ENCODE results near the gene MAP2K2.

MAP2K2 gene

DNA sequence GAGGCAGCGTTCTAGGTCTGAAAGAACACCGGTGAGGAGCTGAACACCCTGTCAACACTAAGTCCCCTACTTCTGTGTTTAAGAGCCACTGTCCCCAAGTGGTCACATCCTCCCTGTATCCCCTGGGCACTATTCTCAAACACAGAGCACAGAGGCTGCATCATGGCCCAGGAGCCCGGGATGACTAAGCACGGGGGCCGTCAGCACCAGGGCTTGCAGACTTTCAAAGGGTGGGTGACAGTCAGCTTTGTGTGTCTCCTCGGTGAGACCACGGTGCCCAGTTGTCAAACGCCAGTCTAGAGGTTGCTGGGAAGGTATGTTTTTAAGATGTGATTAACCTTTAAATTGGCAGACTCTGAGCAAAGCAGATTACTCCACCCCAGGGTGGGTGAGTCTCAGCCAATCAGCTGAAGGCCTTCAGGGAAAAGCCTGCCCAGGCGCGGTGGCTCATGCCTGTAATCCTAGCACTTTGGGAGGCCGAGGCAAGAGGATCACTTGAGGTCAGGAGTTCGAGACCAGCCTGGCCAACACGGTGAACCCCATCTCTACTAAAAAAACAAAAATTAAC is 8.0 kb downstream of the MAP2K2 start:
- Histone ChIP-seq H3K36me3 (replicated peaks in 1 of 2; ENCODE audit: control insufficient read depth in 2 of 2, insufficient read depth in 2 of 2, low read length in 2 of 2) (peaks cover 46 to 82% of the 10 kb centered on the region in 2 donors), H3K4me1 (ENCODE audit: control insufficient read depth in 2 of 2, insufficient read depth in 1 of 2, low read depth in 1 of 2, low read length in 2 of 2) (no peaks in the 10 kb centered on the region), H3K27ac (replicated peaks; ENCODE audit: low read length) (no peak overlapping the region), H3K4ac (ENCODE audit: low read length) (no peak overlapping the region), H3K79me1 (ENCODE audit: low read depth, low read length) (peaks cover 10% of the 10 kb centered on the region), H3K4me2 (ENCODE audit: insufficient read depth, low read length, poor library complexity, severe bottlenecking) (no peak overlapping the region), H3K14ac (ENCODE audit: low read length) (no peak overlapping the region), H3K27me3 (ENCODE audit: control insufficient read depth in 3 of 3, insufficient read depth in 3 of 3, low read depth in 1 of 3, low read length in 3 of 3) (no peaks in the 10 kb centered on the region), H3K18ac (ENCODE audit: low read length) (no peak overlapping the region), H2BK15ac (ENCODE audit: low read length) (no peak overlapping the region), H3K9me3 (replicated peaks in 1 of 2; ENCODE audit: control insufficient read depth in 2 of 2, insufficient read depth in 1 of 2, low read depth in 1 of 2, low read length in 2 of 2) (no peaks in the 10 kb centered on the region), H3K4me3 (ENCODE audit: low read length in 2 of 2) (no peak overlapping the region), H2BK12ac (ENCODE audit: low read length) (no peak overlapping the region), H4K8ac (ENCODE audit: low read depth, low read length) (peak overlapping the region; percentile 82), H4K91ac (ENCODE audit: low read depth, low read length, poor library complexity) (no peak overlapping the region), H2BK5ac (ENCODE audit: low read length) (peak overlapping the region; percentile 39), H2AFZ (ENCODE audit: low read length) (no peak overlapping the region), H2AK5ac (ENCODE audit: low read depth, low read length) (no peak overlapping the region), H2BK120ac (ENCODE audit: low read depth, low read length) (no peak overlapping the region), H3K9ac (ENCODE audit: low read depth, low read length, poor library complexity) (peak overlapping the region; percentile 21), H3K23ac (ENCODE audit: low read depth, low read length, poor library complexity) (no peak overlapping the region)
- no peak for DNase-seq (ENCODE audit: low spot score)
- no CpG with 5 or more reads among the region's 13 CpGs for WGBS, 2 donors (ENCODE audit: extremely low coverage in 2 of 2, insufficient read length in 2 of 2, insufficient replicate concordance in 1 of 2)

DNA sequence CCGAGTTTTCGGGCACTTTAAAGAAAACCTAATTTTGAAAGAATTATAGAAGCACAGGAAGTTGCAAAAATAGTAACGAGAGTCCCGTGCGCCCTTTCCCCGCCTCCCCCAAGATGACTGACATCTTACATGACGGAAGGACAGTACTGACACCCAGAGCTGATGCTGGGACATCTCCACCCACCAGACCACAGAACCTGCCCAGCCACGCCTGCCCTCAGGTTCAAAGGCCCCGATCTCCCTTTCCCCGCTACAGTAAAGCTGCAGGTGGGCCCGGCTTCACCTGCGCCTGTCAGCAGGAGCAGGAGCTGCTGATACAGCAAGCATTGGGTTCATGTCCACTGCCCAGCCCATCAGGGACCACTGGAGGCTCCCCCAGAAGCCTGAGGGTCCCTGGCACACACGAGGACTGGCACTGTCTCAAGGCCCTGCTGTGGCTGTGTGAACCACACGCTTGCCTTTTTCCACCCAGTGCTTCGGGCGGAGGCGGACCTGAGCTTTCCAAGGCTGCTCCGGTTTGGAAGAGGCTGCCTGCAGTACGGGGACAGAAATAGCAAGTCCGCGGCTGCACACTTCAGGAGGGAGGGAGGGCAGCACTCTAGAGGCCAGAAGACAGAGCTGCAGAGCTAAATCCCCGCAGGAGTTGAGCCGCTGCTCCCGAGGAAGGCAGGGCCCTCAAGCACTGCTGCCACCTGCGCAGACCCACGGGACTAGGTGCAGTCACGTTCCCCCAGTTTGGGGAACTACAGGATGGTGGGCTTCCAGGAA is 8.7 kb downstream of the MAP2K2 start:
- Histone ChIP-seq H3K79me1 (ENCODE audit: low read depth, low read length) (peaks cover 8% of the 10 kb centered on the region), H3K9me3 (replicated peaks in 1 of 2; ENCODE audit: control insufficient read depth in 2 of 2, insufficient read depth in 1 of 2, low read depth in 1 of 2, low read length in 2 of 2) (no peaks in the 10 kb centered on the region), H3K9ac (ENCODE audit: low read depth, low read length, poor library complexity) (peak overlapping the region; percentile 21), H3K4me3 (ENCODE audit: low read length in 2 of 2) (no peak overlapping the region), H3K4me1 (ENCODE audit: control insufficient read depth in 2 of 2, insufficient read depth in 1 of 2, low read depth in 1 of 2, low read length in 2 of 2) (no peaks in the 10 kb centered on the region), H2BK15ac (ENCODE audit: low read length) (no peak overlapping the region), H2BK120ac (ENCODE audit: low read depth, low read length) (no peak overlapping the region), H3K36me3 (replicated peaks in 1 of 2; ENCODE audit: control insufficient read depth in 2 of 2, insufficient read depth in 2 of 2, low read length in 2 of 2) (peaks cover 52 to 83% of the 10 kb centered on the region in 2 donors), H3K27ac (replicated peaks; ENCODE audit: low read length) (no peak overlapping the region), H3K4ac (ENCODE audit: low read length) (no peak overlapping the region), H3K23ac (ENCODE audit: low read depth, low read length, poor library complexity) (peak overlapping the region; percentile 80), H2BK12ac (ENCODE audit: low read length) (no peak overlapping the region), H4K8ac (ENCODE audit: low read depth, low read length) (peak overlapping the region; percentile 82), H3K27me3 (ENCODE audit: control insufficient read depth in 3 of 3, insufficient read depth in 3 of 3, low read depth in 1 of 3, low read length in 3 of 3) (no peaks in the 10 kb centered on the region), H4K91ac (ENCODE audit: low read depth, low read length, poor library complexity) (no peak overlapping the region), H3K14ac (ENCODE audit: low read length) (peak overlapping the region; percentile 71), H3K18ac (ENCODE audit: low read length) (no peak overlapping the region), H2AK5ac (ENCODE audit: low read depth, low read length) (no peak overlapping the region), H2AFZ (ENCODE audit: low read length) (no peak overlapping the region), H2BK5ac (ENCODE audit: low read length) (peak overlapping the region; percentile 39), H3K4me2 (ENCODE audit: insufficient read depth, low read length, poor library complexity, severe bottlenecking) (no peak overlapping the region)
- WGBS, 2 donors (ENCODE audit: extremely low coverage in 2 of 2, insufficient read length in 2 of 2, insufficient replicate concordance in 1 of 2) = no CpG with 5 or more reads among the region's 27 CpGs
- DNase-seq (ENCODE audit: low spot score) = no peak

DNA sequence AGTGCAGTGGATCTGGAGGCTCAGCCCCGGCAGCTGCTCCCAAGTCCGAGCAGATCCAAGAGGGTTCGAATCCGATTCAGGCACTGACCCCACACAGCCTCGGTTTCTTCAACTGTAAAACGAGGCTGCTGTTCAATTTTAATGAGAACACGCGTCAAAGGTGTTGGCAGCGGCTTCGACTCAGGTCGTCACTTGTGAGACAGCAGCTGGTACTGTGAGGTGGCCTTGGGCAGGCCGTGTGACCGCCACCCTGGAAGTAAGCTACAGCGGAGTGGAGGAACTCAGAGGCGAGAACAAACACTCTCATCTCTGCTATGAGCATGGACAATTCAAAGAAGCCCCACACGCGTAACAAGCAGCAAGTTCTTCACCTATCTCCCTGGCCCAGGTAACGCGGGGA is 9.7 kb downstream of the MAP2K2 start:
- Histone ChIP-seq H2BK5ac (ENCODE audit: low read length) (no peak overlapping the region), H3K4ac (ENCODE audit: low read length) (no peak overlapping the region), H3K4me2 (ENCODE audit: insufficient read depth, low read length, poor library complexity, severe bottlenecking) (no peak overlapping the region), H3K9me3 (replicated peaks in 1 of 2; ENCODE audit: control insufficient read depth in 2 of 2, insufficient read depth in 1 of 2, low read depth in 1 of 2, low read length in 2 of 2) (no peaks in the 10 kb centered on the region), H3K18ac (ENCODE audit: low read length) (no peak overlapping the region), H4K91ac (ENCODE audit: low read depth, low read length, poor library complexity) (no peak overlapping the region), H3K27me3 (ENCODE audit: control insufficient read depth in 3 of 3, insufficient read depth in 3 of 3, low read depth in 1 of 3, low read length in 3 of 3) (no peaks in the 10 kb centered on the region), H2BK15ac (ENCODE audit: low read length) (no peak overlapping the region), H3K9ac (ENCODE audit: low read depth, low read length, poor library complexity) (no peak overlapping the region), H3K23ac (ENCODE audit: low read depth, low read length, poor library complexity) (no peak overlapping the region), H4K8ac (ENCODE audit: low read depth, low read length) (no peak overlapping the region), H3K4me1 (ENCODE audit: control insufficient read depth in 2 of 2, insufficient read depth in 1 of 2, low read depth in 1 of 2, low read length in 2 of 2) (no peaks in the 10 kb centered on the region), H3K36me3 (replicated peaks in 1 of 2; ENCODE audit: control insufficient read depth in 2 of 2, insufficient read depth in 2 of 2, low read length in 2 of 2) (peaks cover 57 to 86% of the 10 kb centered on the region in 2 donors), H3K79me1 (ENCODE audit: low read depth, low read length) (peaks cover 8% of the 10 kb centered on the region), H2BK12ac (ENCODE audit: low read length) (no peak overlapping the region), H2AFZ (ENCODE audit: low read length) (no peak overlapping the region), H2BK120ac (ENCODE audit: low read depth, low read length) (no peak overlapping the region), H2AK5ac (ENCODE audit: low read depth, low read length) (no peak overlapping the region), H3K27ac (replicated peaks; ENCODE audit: low read length) (no peak overlapping the region), H3K4me3 (ENCODE audit: low read length in 2 of 2) (no peak overlapping the region), H3K14ac (ENCODE audit: low read length) (no peak overlapping the region)
- no CpG with 5 or more reads among the region's 19 CpGs for WGBS, 2 donors (ENCODE audit: extremely low coverage in 2 of 2, insufficient read length in 2 of 2, insufficient replicate concordance in 1 of 2)
- no peak for DNase-seq (ENCODE audit: low spot score)

DNA sequence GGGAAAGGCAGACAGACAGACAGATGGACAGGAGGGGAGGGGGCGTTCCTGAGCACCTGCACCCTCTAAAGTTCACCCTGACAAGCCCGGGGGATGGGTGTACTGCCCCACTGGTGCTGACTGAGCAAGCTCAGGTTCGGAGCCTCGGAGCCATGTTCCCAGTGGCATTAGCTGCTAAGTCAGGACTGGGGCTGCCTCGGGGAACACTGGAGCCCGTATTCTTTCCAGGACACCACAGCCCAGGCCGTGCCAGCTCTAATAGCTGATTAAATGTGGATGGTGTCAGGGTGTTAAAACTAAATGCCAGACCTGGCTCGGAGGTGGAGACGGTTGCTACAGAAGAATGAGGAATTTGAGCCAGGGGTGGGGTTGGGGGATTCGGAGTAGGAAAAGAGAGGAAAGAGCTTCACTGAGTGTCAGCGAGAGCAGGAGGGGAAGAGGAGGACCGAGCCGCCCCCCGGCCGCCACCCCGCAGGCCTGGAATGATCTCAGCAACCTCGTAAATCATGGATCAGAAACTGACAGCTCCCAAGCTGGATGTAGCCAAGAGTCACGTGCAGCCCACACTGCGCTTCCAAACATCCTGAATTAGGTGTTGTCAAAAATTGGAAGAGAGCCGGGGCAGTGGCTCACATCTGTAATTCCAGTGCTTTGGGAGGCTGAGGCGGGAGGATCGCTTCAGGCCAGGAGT is 10.4 kb downstream of the MAP2K2 start:
- no peak overlapping the region for H2BK12ac ChIP-seq (ENCODE audit: low read length)
- H3K4me3 ChIP-seq (ENCODE audit: low read length in 2 of 2) = no peak overlapping the region
- H3K23ac ChIP-seq (ENCODE audit: low read depth, low read length, poor library complexity) = no peak overlapping the region
- no peak overlapping the region for H3K4ac ChIP-seq (ENCODE audit: low read length)
- no peak overlapping the region for H4K91ac ChIP-seq (ENCODE audit: low read depth, low read length, poor library complexity)
- H4K8ac ChIP-seq (ENCODE audit: low read depth, low read length) = no peak overlapping the region
- no peak for DNase-seq (ENCODE audit: low spot score)
- H3K9me3 ChIP-seq (replicated peaks in 1 of 2; ENCODE audit: control insufficient read depth in 2 of 2, insufficient read depth in 1 of 2, low read depth in 1 of 2, low read length in 2 of 2) = no peaks in the 10 kb centered on the region
- H2BK5ac ChIP-seq (ENCODE audit: low read length) = no peak overlapping the region
- H3K27ac ChIP-seq (replicated peaks; ENCODE audit: low read length) = no peak overlapping the region
- H3K79me1 ChIP-seq (ENCODE audit: low read depth, low read length) = peaks cover 8% of the 10 kb centered on the region
- no peak overlapping the region for H2BK15ac ChIP-seq (ENCODE audit: low read length)
- no peaks in the 10 kb centered on the region for H3K27me3 ChIP-seq (ENCODE audit: control insufficient read depth in 3 of 3, insufficient read depth in 3 of 3, low read depth in 1 of 3, low read length in 3 of 3)
- H2AFZ ChIP-seq (ENCODE audit: low read length) = no peak overlapping the region
- H3K14ac ChIP-seq (ENCODE audit: low read length) = no peak overlapping the region
- H3K4me2 ChIP-seq (ENCODE audit: insufficient read depth, low read length, poor library complexity, severe bottlenecking) = no peak overlapping the region
- no peak overlapping the region for H2BK120ac ChIP-seq (ENCODE audit: low read depth, low read length)
- peaks cover 62 to 91% of the 10 kb centered on the region in 2 donors for H3K36me3 ChIP-seq (replicated peaks in 1 of 2; ENCODE audit: control insufficient read depth in 2 of 2, insufficient read depth in 2 of 2, low read length in 2 of 2)
- no peaks in the 10 kb centered on the region for H3K4me1 ChIP-seq (ENCODE audit: control insufficient read depth in 2 of 2, insufficient read depth in 1 of 2, low read depth in 1 of 2, low read length in 2 of 2)
- H3K18ac ChIP-seq (ENCODE audit: low read length) = no peak overlapping the region
- no peak overlapping the region for H3K9ac ChIP-seq (ENCODE audit: low read depth, low read length, poor library complexity)
- no peak overlapping the region for H2AK5ac ChIP-seq (ENCODE audit: low read depth, low read length)
- no CpG with 5 or more reads among the region's 22 CpGs for WGBS, 2 donors (ENCODE audit: extremely low coverage in 2 of 2, insufficient read length in 2 of 2, insufficient replicate concordance in 1 of 2)

Measured in neuronal stem cell (in vitro differentiated cells).